ENCODE results near the gene PDE4B. TPM values are rescaled to one million over a fixed set of nuclear protein-coding genes. Genes with fewer than 3 reads are reported as not detected.

PDE4B gene
- total RNA-seq, 1 donor from 2014 or later = 7.6 TPM

DNA sequence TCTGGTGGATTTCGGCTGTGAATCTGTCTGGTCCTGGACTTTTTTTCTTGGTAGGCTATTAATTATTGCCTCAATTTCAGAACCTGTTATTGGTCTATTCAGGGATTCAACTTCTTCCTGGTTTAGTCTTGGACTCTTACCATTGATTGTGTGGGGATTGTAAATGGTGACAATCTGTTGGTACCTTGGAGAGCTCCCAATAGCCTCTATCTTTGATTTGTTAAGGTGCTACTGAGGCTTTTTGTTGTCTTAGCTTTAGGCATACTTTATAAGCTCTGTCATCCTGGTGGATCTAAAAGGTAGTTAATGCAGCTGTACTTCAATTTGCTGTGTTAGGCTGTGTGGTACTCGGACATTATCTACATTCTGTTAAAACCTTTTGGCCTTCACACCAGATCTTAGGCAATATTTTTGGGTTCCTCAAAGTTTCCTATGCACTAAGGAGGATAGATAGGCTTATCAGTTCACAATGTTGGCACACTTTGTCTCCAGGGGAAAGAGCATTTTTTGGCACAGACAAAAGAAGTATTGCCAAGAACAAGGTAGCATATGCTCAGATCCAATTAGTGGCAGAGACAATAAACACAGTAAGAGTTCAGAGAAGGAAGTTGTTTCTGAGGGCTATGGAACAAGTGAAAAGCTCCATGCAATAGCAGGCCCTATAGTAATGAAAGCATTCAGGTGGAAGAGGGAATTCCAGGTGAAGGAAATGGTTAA, 230.4 kb downstream of the PDE4B start:
- Mint-ChIP-seq H3K27me3 (ENCODE audit: low read depth, unreplicated experiment) (no peaks in the 10 kb centered on the region), H3K27ac (ENCODE audit: unreplicated experiment) (no peak overlapping the region), H3K4me1 (ENCODE audit: low read depth, unreplicated experiment) (no peaks in the 10 kb centered on the region), H3K4me3 (ENCODE audit: unreplicated experiment) (no peak overlapping the region), H3K9me3 (ENCODE audit: unreplicated experiment) (peaks cover 5% of the 10 kb centered on the region), H3K36me3 (ENCODE audit: low read depth, unreplicated experiment) (peaks cover 4% of the 10 kb centered on the region)
- H3K27ac ChIP-seq (ENCODE audit: low read depth, low read length) = no peak overlapping the region
- no peak for TF ChIP-seq EZH2 (IDR thresholded peaks at IDR 0.05; ENCODE audit: insufficient read depth, low read length)
- TF ChIP-seq, protein P1, sequence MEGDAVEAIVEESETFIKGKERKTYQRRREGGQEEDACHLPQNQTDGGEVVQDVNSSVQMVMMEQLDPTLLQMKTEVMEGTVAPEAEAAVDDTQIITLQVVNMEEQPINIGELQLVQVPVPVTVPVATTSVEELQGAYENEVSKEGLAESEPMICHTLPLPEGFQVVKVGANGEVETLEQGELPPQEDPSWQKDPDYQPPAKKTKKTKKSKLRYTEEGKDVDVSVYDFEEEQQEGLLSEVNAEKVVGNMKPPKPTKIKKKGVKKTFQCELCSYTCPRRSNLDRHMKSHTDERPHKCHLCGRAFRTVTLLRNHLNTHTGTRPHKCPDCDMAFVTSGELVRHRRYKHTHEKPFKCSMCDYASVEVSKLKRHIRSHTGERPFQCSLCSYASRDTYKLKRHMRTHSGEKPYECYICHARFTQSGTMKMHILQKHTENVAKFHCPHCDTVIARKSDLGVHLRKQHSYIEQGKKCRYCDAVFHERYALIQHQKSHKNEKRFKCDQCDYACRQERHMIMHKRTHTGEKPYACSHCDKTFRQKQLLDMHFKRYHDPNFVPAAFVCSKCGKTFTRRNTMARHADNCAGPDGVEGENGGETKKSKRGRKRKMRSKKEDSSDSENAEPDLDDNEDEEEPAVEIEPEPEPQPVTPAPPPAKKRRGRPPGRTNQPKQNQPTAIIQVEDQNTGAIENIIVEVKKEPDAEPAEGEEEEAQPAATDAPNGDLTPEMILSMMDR (IDR thresholded peaks at IDR 0.05; ENCODE audit: insufficient read depth, low read depth, low read length) = no peak
- no peak overlapping the region for H2AFZ ChIP-seq (ENCODE audit: low read depth, low read length)
- no peaks in the 10 kb centered on the region for H3K79me2 ChIP-seq (ENCODE audit: insufficient read depth, low read length)
- FAIRE-seq (no peak), DNase-seq (ENCODE audit: low read depth) (peak; percentile 16)
- H4K20me1 ChIP-seq (ENCODE audit: insufficient read depth, low read length) = no peaks in the 10 kb centered on the region
- H3K9ac ChIP-seq (ENCODE audit: low read length) = no peak overlapping the region
- no peaks in the 10 kb centered on the region for H3K27me3 ChIP-seq (ENCODE audit: insufficient read depth, low read length)
- H3K4me3 ChIP-seq (ENCODE audit: insufficient read depth, low read depth, low read length) = no peak overlapping the region
- no peaks in the 10 kb centered on the region for H3K36me3 ChIP-seq (ENCODE audit: insufficient read depth, low read length)
- no peak overlapping the region for H3K4me2 ChIP-seq (ENCODE audit: low read length)
- no peaks in the 10 kb centered on the region for H3K9me3 ChIP-seq (ENCODE audit: insufficient read depth, low read depth, low read length)
- H3K4me1 ChIP-seq (ENCODE audit: insufficient read depth, low read length) = no peaks in the 10 kb centered on the region

DNA sequence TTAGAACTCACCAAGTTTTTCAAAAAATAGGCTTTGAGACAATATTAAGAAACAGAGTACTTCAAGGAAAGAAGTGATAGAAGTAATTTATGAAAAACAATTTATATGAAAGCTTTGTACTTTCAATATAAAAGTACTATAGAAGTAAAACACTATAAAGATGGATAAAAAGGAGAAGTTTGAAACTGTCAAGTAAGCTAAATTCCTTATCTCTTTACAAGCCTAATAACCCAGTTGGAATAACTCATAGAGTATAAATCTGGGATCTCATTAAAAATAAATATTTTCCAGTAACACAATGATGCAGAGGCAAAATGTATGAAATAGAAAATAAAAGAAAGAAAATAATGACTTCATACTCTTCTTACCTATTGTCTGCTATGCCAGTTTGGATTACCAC, 232.5 kb downstream of the PDE4B start:
- Mint-ChIP-seq H3K9me3 (ENCODE audit: unreplicated experiment) (peaks cover 11% of the 10 kb centered on the region), H3K27ac (ENCODE audit: unreplicated experiment) (no peak overlapping the region), H3K4me3 (ENCODE audit: unreplicated experiment) (no peak overlapping the region), H3K36me3 (ENCODE audit: low read depth, unreplicated experiment) (peaks cover 10% of the 10 kb centered on the region), H3K4me1 (ENCODE audit: low read depth, unreplicated experiment) (no peaks in the 10 kb centered on the region), H3K27me3 (ENCODE audit: low read depth, unreplicated experiment) (no peaks in the 10 kb centered on the region)
- Histone ChIP-seq H3K4me3 (ENCODE audit: insufficient read depth, low read depth, low read length) (no peak overlapping the region), H3K79me2 (ENCODE audit: insufficient read depth, low read length) (no peaks in the 10 kb centered on the region), H3K9ac (ENCODE audit: low read length) (no peak overlapping the region), H3K27ac (ENCODE audit: low read depth, low read length) (no peak overlapping the region), H3K36me3 (ENCODE audit: insufficient read depth, low read length) (no peaks in the 10 kb centered on the region), H3K4me2 (ENCODE audit: low read length) (no peak overlapping the region), H3K4me1 (ENCODE audit: insufficient read depth, low read length) (no peaks in the 10 kb centered on the region), H3K9me3 (ENCODE audit: insufficient read depth, low read depth, low read length) (no peaks in the 10 kb centered on the region), H3K27me3 (ENCODE audit: insufficient read depth, low read length) (no peaks in the 10 kb centered on the region), H4K20me1 (ENCODE audit: insufficient read depth, low read length) (no peaks in the 10 kb centered on the region), H2AFZ (ENCODE audit: low read depth, low read length) (no peak overlapping the region)
- DNase-seq (ENCODE audit: low read depth) (no peak), FAIRE-seq (no peak)
- TF ChIP-seq, protein P1 (IDR thresholded peaks at IDR 0.05; ENCODE audit: insufficient read depth, low read depth, low read length) = no peak
- no peak for TF ChIP-seq EZH2 (IDR thresholded peaks at IDR 0.05; ENCODE audit: insufficient read depth, low read length)

DNA sequence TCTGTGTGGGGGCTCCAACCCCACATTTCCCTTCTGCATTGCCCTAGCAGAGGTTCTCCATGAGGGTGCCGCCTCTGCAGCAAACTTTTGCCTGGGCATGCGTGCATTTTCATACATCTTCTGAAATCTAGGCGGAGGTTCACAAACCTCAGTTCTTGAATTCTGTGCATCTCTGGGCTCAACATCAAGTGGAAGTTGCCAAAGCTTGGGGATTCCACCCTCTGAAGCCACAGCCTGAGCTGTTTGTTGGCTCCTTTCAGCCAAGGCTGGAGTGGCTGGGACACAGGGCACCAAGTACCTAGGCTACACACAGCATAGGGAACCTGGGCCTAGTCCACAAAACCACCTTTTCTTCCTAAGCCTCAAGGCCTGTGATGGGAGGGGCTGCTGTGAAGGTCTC, 235.3 kb downstream of the PDE4B start:
- peaks cover 3% of the 10 kb centered on the region for H3K9me3 ChIP-seq (ENCODE audit: insufficient read depth, low read depth, low read length)
- no peaks in the 10 kb centered on the region for H3K4me1 Mint-ChIP-seq (ENCODE audit: low read depth, unreplicated experiment)
- no peak overlapping the region for H2AFZ ChIP-seq (ENCODE audit: low read depth, low read length)
- no peak overlapping the region for H3K4me3 ChIP-seq (ENCODE audit: insufficient read depth, low read depth, low read length)
- H3K27me3 ChIP-seq (ENCODE audit: insufficient read depth, low read length) = no peaks in the 10 kb centered on the region
- DNase-seq (ENCODE audit: low read depth) = no peak
- peaks cover 6% of the 10 kb centered on the region for H3K9me3 Mint-ChIP-seq (ENCODE audit: unreplicated experiment)
- H3K4me1 ChIP-seq (ENCODE audit: insufficient read depth, low read length) = no peaks in the 10 kb centered on the region
- no peak overlapping the region for H3K4me2 ChIP-seq (ENCODE audit: low read length)
- H3K27ac ChIP-seq (ENCODE audit: low read depth, low read length) = no peak overlapping the region
- peaks cover 12% of the 10 kb centered on the region for H3K36me3 Mint-ChIP-seq (ENCODE audit: low read depth, unreplicated experiment)
- H3K27me3 Mint-ChIP-seq (ENCODE audit: low read depth, unreplicated experiment) = no peaks in the 10 kb centered on the region
- no peak for FAIRE-seq
- no peak overlapping the region for H3K4me3 Mint-ChIP-seq (ENCODE audit: unreplicated experiment)
- H3K79me2 ChIP-seq (ENCODE audit: insufficient read depth, low read length) = no peaks in the 10 kb centered on the region
- H3K27ac Mint-ChIP-seq (ENCODE audit: unreplicated experiment) = no peak overlapping the region
- no peaks in the 10 kb centered on the region for H4K20me1 ChIP-seq (ENCODE audit: insufficient read depth, low read length)
- H3K9ac ChIP-seq (ENCODE audit: low read length) = no peak overlapping the region
- TF ChIP-seq EZH2 (IDR thresholded peaks at IDR 0.05; ENCODE audit: insufficient read depth, low read length) = no peak
- TF ChIP-seq, protein P1 (IDR thresholded peaks at IDR 0.05; ENCODE audit: insufficient read depth, low read depth, low read length) = no peak
- no peaks in the 10 kb centered on the region for H3K36me3 ChIP-seq (ENCODE audit: insufficient read depth, low read length)
